Measurements from ENCODE around the gene SERF2.

The SERF2 gene

GRCh38 chr15:43789409-43789808 is 2.7 kb upstream of the SERF2 start:
- H3K4me2 ChIP-seq (ENCODE audit: low read depth, low read length, poor library complexity, severe bottlenecking) = peak overlapping the region; percentile 65
- peaks cover 50% of the 10 kb centered on the region for H3F3A ChIP-seq (ENCODE audit: insufficient read depth)
- H3K36me3 ChIP-seq (ENCODE audit: low read length) = peaks cover 7% of the 10 kb centered on the region
- peak overlapping the region; percentile 99 for H3K27ac ChIP-seq (ENCODE audit: low read depth, low read length)
- H2AFZ ChIP-seq (ENCODE audit: low read depth, low read length, severe bottlenecking) = no peak overlapping the region
- H3K79me2 ChIP-seq (ENCODE audit: insufficient read depth, low read length) = peaks cover 21% of the 10 kb centered on the region
- no peaks in the 10 kb centered on the region for H3K27me3 ChIP-seq (ENCODE audit: low read length)
- peak overlapping the region; percentile 50 for H3K9ac ChIP-seq (ENCODE audit: low read length)
- H3K9me3 ChIP-seq (ENCODE audit: insufficient read depth, low read length) = no peaks in the 10 kb centered on the region
- TF ChIP-seq EZH2phosphoT487 (conservative IDR thresholded peaks at IDR 0.05; ENCODE audit: low read length) = no peak
- TF ChIP-seq, protein P1, sequence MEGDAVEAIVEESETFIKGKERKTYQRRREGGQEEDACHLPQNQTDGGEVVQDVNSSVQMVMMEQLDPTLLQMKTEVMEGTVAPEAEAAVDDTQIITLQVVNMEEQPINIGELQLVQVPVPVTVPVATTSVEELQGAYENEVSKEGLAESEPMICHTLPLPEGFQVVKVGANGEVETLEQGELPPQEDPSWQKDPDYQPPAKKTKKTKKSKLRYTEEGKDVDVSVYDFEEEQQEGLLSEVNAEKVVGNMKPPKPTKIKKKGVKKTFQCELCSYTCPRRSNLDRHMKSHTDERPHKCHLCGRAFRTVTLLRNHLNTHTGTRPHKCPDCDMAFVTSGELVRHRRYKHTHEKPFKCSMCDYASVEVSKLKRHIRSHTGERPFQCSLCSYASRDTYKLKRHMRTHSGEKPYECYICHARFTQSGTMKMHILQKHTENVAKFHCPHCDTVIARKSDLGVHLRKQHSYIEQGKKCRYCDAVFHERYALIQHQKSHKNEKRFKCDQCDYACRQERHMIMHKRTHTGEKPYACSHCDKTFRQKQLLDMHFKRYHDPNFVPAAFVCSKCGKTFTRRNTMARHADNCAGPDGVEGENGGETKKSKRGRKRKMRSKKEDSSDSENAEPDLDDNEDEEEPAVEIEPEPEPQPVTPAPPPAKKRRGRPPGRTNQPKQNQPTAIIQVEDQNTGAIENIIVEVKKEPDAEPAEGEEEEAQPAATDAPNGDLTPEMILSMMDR (IDR thresholded peaks at IDR 0.05; ENCODE audit: insufficient read depth, low read length, poor library complexity, severe bottlenecking) = no peak
- no peak overlapping the region for H3K4me3 ChIP-seq (ENCODE audit: insufficient read depth, low read length, poor library complexity, severe bottlenecking)
- H4K20me1 ChIP-seq (ENCODE audit: low read depth, low read length) = no peaks in the 10 kb centered on the region
- no peaks in the 10 kb centered on the region for H3K9me2 ChIP-seq (replicated peaks; ENCODE audit: insufficient read depth, low read length)

GRCh38 chr15:43792761-43793476 is 799 bp downstream of the SERF2 start:
- peak overlapping the region; percentile 90 for H3K9ac ChIP-seq (ENCODE audit: low read length)
- peaks cover 68% of the 10 kb centered on the region for H3F3A ChIP-seq (ENCODE audit: insufficient read depth)
- no peaks in the 10 kb centered on the region for H4K20me1 ChIP-seq (ENCODE audit: low read depth, low read length)
- H3K4me2 ChIP-seq (ENCODE audit: low read depth, low read length, poor library complexity, severe bottlenecking) = peak overlapping the region; percentile 70
- H3K9me2 ChIP-seq (replicated peaks; ENCODE audit: insufficient read depth, low read length) = no peaks in the 10 kb centered on the region
- peak overlapping the region; percentile 72 for H3K4me3 ChIP-seq (ENCODE audit: insufficient read depth, low read length, poor library complexity, severe bottlenecking)
- H2AFZ ChIP-seq (ENCODE audit: low read depth, low read length, severe bottlenecking) = no peak overlapping the region
- peak overlapping the region; percentile 86 for H3K27ac ChIP-seq (ENCODE audit: low read depth, low read length)
- TF ChIP-seq, protein P1 (IDR thresholded peaks at IDR 0.05; ENCODE audit: insufficient read depth, low read length, poor library complexity, severe bottlenecking) = no peak
- no peak for TF ChIP-seq EZH2phosphoT487 (conservative IDR thresholded peaks at IDR 0.05; ENCODE audit: low read length)
- no peaks in the 10 kb centered on the region for H3K9me3 ChIP-seq (ENCODE audit: insufficient read depth, low read length)
- peaks cover 11% of the 10 kb centered on the region for H3K36me3 ChIP-seq (ENCODE audit: low read length)
- H3K79me2 ChIP-seq (ENCODE audit: insufficient read depth, low read length) = peaks cover 26% of the 10 kb centered on the region
- H3K27me3 ChIP-seq (ENCODE audit: low read length) = no peaks in the 10 kb centered on the region

GRCh38 chr15:43793647-43794046 is 1.5 kb downstream of the SERF2 start:
- no peaks in the 10 kb centered on the region for H4K20me1 ChIP-seq (ENCODE audit: low read depth, low read length)
- H3K9ac ChIP-seq (ENCODE audit: low read length) = peak overlapping the region; percentile 90

More at GRCh38 chr15:43793647-43794046, 1.5 kb downstream of the SERF2 start:
- H3K4me2 ChIP-seq (ENCODE audit: low read depth, low read length, poor library complexity, severe bottlenecking) = peak overlapping the region; percentile 70
- H3K36me3 ChIP-seq (ENCODE audit: low read length) = peaks cover 11% of the 10 kb centered on the region
- no peaks in the 10 kb centered on the region for H3K9me2 ChIP-seq (replicated peaks; ENCODE audit: insufficient read depth, low read length)
- H3F3A ChIP-seq (ENCODE audit: insufficient read depth) = peaks cover 68% of the 10 kb centered on the region
- peaks cover 26% of the 10 kb centered on the region for H3K79me2 ChIP-seq (ENCODE audit: insufficient read depth, low read length)
- peak overlapping the region; percentile 72 for H3K4me3 ChIP-seq (ENCODE audit: insufficient read depth, low read length, poor library complexity, severe bottlenecking)
- no peaks in the 10 kb centered on the region for H3K9me3 ChIP-seq (ENCODE audit: insufficient read depth, low read length)
- TF ChIP-seq EZH2phosphoT487 (conservative IDR thresholded peaks at IDR 0.05; ENCODE audit: low read length) = no peak
- TF ChIP-seq, protein P1 (IDR thresholded peaks at IDR 0.05; ENCODE audit: insufficient read depth, low read length, poor library complexity, severe bottlenecking) = no peak
- peak overlapping the region; percentile 86 for H3K27ac ChIP-seq (ENCODE audit: low read depth, low read length)
- H3K27me3 ChIP-seq (ENCODE audit: low read length) = no peaks in the 10 kb centered on the region
- H2AFZ ChIP-seq (ENCODE audit: low read depth, low read length, severe bottlenecking) = no peak overlapping the region

Measured in SU-DHL-6 (cell line).